ENCODE data around the gene EIF3I.
"Not testable (repeated sequence)": the region's sequence is repeated elsewhere in the genome, so short reads cannot be mapped to it uniquely, and the experiment has no call there.

The EIF3I gene

DNA sequence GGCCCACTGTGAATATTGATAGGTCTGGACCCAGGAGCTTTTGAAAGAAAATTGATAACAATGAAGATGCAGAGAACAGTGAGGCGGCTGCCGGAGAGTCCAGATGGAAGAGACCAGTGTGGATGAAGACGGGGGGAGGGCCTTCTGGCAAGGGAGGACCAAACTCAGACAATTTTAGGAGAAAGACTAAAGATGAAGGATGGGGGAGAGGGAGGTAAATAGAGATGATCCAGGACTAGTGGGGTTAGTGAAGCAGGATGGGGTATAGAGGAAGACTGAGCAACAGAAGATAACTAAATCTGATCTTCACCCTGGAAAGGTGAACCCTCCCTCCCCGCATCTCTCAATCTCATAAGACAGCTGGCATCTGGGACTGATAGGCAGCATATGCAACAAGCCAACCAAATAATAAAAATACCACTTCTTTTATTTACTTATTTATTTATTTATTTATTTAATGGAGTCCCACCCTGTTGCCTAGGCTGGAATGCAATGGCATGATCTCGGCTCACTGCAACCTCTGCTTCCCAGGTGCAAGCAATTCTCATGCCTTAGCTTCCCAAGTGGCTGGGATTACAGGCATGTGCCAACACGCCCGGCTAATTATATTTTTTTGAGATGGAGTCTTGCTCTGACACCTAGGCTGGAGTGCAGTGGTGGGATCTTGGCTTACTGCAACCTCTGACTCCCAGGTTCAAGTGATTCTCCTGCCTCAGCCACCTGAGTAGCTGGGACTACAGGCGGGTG lies 10.5 kb downstream of the EIF3I start:
- DNase-seq, result peak in 1 of 2 experiments; percentile 15

DNA sequence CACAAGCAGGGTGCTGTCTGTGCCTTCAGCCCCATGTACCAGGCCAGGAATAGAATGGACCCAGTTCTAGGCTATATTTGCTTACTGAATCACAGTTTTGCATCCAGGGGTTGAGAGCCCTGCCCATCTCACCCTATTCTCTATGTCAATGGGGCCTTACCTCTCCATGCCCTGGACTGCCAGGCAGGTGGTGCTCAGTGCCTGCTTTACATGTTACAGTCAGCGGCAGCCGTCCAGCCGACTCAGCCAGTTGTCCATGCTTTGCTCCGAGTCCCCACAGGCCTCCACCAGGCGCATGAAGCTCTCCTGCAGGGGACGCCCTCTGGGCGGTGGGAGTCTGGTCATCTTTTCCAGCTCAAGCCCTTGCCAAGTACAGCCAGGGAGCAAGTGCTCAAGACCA lies 12.6 kb downstream of the EIF3I start:
- peak; percentile 60 to 80 for DNase-seq

- peak in 1 of 2 experiments; percentile 65 for DNase-seq
These were observed 17.1 kb downstream of the EIF3I start for GRCh38 chr1:32239337-32239736.

- DNase-seq, result peak; percentile 53 to 76
These were observed 17.6 kb downstream of the EIF3I start for GRCh38 chr1:32239790-32240139.

- peak; percentile 65 to 88 for DNase-seq
These were observed 18.1 kb downstream of the EIF3I start for GRCh38 chr1:32240140-32240951.

- peak in 1 of 2 experiments; percentile 81 for DNase-seq
These were observed 19.0 kb downstream of the EIF3I start for GRCh38 chr1:32241001-32241763.

DNA sequence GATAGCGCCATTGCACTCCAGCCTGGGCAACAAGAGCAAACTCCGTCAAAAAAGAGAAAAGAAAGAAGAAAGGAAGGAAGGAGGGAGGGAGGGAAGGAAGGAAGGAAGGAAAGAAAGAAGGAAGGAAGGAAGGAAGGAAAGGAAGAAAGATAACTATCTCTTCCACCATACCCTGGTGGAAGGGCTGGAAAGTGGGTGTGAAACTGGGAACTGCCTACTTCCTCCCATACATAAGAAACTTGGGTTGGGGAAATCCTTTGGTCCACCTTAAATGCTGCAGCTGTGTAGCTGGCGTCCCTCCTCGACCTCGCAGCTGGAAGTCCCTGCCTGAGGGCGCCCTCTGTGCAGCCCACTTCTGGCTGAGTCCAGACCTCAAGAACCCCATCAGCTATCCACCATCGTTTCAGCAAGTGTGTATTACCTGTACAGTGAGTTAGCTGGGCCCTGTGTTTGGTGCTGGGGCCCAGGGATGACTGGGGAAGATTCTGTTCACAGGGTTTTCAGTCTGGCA lies 20.2 kb downstream of the EIF3I start:
- no peak for DNase-seq

- DNase-seq, result no peak
These were observed 24.7 kb downstream of the EIF3I start, which contains the start of gene FAM167B for GRCh38 chr1:32246888-32247273. TSS of gene FAM167B (plus strand) at chr1:32247222. CDS start at chr1:32247422, 200 bp downstream.

- DNase-seq, result no peak
These were observed 25.2 kb downstream of the EIF3I start for GRCh38 chr1:32247452-32247851.

DNA sequence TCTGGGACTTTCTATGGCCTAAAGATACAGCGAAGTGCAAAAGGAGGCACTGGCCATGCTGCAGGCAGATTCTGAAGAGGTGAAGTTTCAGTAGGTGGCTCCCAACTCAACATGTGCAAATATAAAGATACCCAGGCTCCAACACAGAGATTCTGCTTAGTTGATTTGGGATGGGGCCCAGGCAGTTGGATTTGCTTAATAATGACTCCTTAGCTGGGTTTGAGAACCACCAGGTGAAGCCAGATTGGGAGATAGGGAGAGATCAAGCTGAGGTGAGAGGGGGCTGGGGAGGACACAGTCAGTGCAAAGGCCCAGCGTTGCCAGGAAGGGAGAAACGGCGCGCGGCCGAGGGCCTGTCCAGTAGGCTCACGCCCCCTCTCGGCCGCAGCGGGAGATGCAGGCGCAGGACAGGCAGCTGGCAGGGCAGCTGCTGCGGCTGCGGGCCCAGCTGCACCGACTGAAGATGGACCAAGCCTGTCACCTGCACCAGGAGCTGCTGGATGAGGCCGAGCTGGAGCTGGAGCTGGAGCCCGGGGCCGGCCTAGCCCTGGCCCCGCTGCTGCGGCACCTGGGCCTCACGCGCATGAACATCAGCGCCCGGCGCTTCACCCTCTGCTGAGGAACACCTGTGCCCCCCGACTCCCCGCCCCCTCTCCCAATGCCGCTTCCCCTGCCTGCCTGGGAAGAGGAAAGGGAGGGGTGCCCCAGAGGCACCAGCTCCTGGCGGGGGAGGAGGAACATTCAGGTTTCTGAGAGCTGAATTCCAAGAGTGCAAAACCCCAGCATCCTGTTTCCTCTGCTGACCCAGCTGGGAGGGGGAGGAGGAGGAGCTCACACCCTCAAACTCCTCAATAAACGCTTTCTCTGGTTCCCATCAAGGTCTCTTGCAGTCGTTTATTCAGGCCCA lies 26.0 kb downstream of the EIF3I start:
- DNase-seq, result peak; percentile 68 to 91

DNA sequence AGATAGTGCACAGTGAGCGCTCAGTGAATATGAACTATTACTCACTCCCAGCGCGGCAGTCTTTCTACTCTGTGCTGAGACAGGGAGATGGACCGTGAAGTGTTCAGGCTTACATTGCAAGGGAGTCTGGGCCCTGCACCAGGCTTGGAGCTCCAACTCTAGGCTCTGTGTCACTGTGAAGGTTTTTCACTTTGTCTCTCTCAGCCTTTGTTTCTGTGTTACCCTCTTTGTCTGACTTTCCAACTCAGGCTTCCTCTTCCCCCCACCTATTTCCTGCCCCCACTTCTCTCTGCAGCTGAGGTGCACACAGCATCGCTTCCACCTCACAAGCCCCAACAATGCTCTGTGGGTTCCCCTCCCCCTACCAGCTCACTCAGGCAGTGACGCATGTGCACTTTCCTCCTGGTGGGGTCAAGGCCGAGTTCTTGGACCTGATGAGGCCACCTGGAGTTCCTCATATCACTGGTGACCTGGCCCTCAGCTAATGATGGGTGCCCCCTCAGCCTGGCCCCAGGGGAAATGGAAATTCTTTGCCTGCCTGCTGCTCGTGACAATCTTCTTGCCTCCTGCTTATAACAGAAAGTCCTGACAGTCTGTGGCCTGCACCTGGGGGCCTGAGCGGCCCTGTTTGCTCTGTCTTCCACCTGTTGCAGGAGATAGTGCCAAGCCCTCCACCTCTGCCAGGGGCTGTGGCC lies 27.8 kb downstream of the EIF3I start:
- DNase-seq, result no peak

GRCh38 chr1:32250893-32251716 lies 28.9 kb downstream of the EIF3I start, which contains the start of gene LCK:
TSS of gene LCK (plus strand) at chr1:32251265. CDS start at chr1:32274330, 23,065 bp downstream.
- no peak for DNase-seq

DNA sequence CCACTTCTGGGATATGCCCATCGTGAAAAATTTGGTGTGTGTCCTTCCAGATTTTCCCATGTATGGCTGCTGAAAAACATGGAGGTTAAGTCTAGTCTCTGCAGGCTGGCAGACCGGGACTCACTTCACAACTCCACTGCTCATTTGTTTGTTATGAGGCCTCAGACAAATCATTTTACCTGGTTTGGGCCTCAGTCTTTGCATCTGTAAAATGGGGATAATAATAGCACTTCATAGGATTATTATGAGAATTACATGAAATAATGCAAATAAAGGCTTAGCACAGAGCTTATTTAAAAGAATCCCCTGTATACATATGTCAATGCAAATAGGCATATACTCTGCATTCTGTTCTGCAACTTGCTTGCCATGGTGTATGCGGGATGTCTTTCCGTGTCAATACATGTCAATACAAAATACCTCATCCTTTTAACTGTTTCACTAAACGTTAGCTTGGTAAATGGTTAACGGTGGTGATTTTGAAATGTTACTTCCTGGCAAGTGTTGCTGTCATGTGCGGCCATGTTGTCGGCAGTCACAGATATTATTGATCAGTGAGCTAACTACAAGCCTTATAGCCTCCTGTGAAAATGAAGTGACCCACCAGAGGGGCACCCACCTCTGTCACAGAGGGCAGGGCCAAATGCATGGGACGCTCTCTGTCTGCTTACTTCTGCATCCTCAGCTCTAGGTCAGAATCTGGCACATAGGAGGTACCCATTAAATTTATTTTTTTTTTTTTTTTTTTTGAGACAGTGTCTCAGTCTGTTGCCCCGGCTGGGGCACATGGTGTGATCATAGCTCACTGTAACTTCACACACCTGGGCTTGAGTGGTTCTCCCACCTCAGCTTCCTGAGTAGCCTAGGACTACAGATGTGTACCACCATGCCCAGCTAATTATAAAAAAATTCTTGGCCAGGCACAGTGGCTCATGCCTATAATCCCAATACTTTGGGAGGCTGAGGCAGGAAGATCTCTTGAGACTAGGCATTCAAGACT lies 33.2 kb downstream of the EIF3I start:
- no peak for DNase-seq

GRCh38 chr1:32256473-32257226 lies 34.4 kb downstream of the EIF3I start:
- no peak for DNase-seq

GRCh38 chr1:32257227-32257508 lies 35.0 kb downstream of the EIF3I start:
- no peak for DNase-seq

DNA sequence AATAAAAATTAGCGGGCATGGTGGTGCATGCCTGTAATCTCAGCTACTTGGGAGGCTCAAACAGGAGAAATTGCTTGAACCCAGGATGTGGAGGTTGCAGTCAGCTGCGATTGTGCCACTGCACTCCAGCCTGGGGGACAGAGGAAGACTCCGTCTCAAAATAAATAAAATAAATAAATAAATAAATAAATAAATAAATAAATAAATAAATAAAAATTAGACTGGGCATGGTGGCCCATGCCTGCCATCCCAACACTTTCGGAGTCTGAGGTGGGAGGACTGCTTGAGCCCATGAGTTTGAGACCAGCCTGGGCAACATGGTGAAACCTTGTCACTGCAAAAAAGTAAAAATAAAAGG lies 41.0 kb downstream of the EIF3I start:
- not testable (repeated sequence) for DNase-seq

DNA sequence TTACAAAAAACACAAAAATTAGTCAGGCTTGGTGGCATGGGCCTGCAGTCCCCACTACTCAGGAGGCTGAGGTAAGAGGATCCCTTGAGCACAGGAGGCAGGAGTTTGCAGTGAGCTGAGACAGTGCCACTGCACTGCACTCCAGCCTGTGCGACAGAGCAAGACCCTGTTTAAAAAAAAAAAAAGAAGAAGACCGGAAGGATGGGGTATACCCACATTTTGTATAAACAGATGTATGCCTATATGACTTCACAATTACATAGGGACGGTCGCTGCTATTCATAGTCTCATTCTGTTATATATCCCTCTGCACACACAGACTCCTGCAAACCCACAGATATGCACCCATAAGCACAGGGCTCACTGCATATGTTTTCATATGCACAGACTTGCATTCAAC lies 41.5 kb downstream of the EIF3I start:
- DNase-seq, result no peak

- DNase-seq, result no peak
These were observed 43.6 kb downstream of the EIF3I start for GRCh38 chr1:32265846-32266245.

Measured in NCI-H526 (cell line).